NCI-H2107 treated with DMSO at 0.1 percent for 48 hours (cell line): ENCODE data around the gene GAL3ST2.
"Not testable (repeated sequence)": the region's sequence is repeated elsewhere in the genome, so short reads cannot be mapped to it uniquely, and the experiment has no call there.

Experiments
- DNase-seq: peaks from one replicate; lab custom pipeline; 2025; ENCODE audit not compliant: unreplicated experiment; lab: John Stamatoyannopoulos, UW

GAL3ST2 gene

GRCh38 chr2:241806217-241806616 lies 29.6 kb downstream of the GAL3ST2 start:
- not testable (repeated sequence) for DNase-seq

GRCh38 chr2:241808051-241808720 lies 31.6 kb downstream of the GAL3ST2 start:
- no peak for DNase-seq

GRCh38 chr2:241808721-241809382 lies 32.2 kb downstream of the GAL3ST2 start, which contains the start of gene NEU4:
TSS of gene NEU4 (plus strand) at chr2:241809193. CDS start at chr2:241814485, 5,292 bp downstream.
- no peak for DNase-seq

GRCh38 chr2:241809383-241810306 lies 33.0 kb downstream of the GAL3ST2 start:
- no peak for DNase-seq

- no peak for DNase-seq
Measured at GRCh38 chr2:241810307-241811200, 33.9 kb downstream of the GAL3ST2 start.

- DNase-seq: no peak
Measured at GRCh38 chr2:241811201-241811951, 34.8 kb downstream of the GAL3ST2 start.

GRCh38 chr2:241811952-241812729 lies 35.5 kb downstream of the GAL3ST2 start:
- DNase-seq: no peak

- no peak for DNase-seq
Measured at GRCh38 chr2:241812730-241813643, 36.4 kb downstream of the GAL3ST2 start.

- no peak for DNase-seq
Measured at GRCh38 chr2:241813644-241814392, 37.2 kb downstream of the GAL3ST2 start.

GRCh38 chr2:241814393-241814642 lies 37.7 kb downstream of the GAL3ST2 start:
- no peak for DNase-seq

GRCh38 chr2:241814643-241815476 lies 38.2 kb downstream of the GAL3ST2 start:
- no peak for DNase-seq

GRCh38 chr2:241815477-241816430 lies 39.1 kb downstream of the GAL3ST2 start:
- no peak for DNase-seq

GRCh38 chr2:241816431-241817121 lies 40.0 kb downstream of the GAL3ST2 start:
- DNase-seq: no peak

- no peak for DNase-seq
Measured at GRCh38 chr2:241817126-241817820, 40.7 kb downstream of the GAL3ST2 start.
